CD4-positive, alpha-beta T cell treated with Interleukin-1 beta for 1 hour (primary cell): Measurements from ENCODE around the gene MASP1.
"Not testable (repeated sequence)": the region's sequence is repeated elsewhere in the genome, so short reads cannot be mapped to it uniquely, and the experiment has no call there.

ENCODE experiments used
- DNase-seq, 2 donors: peaks; one replicate each; pipeline ENCODE4 v3.0.0-alpha.2; 2020 to 2022

MASP1 gene

GRCh38 chr3:187213616-187214015 is 77.9 kb downstream of the MASP1 start:
- DNase-seq, result no peak

DNA sequence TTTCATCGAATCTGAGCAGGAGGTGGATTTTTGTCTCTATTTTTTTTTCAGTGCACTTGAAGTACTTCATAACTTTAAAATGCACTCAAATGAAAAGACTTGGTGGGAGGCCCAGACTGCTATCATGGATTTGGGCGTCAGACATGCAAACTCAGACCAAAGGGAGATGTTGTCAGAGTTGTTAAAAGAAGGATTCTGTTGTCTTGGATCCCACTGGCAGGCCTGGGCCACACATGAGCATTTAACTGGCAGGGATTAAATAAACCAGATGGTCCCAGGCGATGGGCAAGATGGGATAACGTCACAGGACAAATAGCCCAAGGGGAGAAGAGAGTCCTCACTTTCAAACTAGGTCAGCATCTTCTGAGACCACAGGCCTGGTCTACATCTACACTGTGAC is 78.8 kb downstream of the MASP1 start:
- no peak for DNase-seq

DNA sequence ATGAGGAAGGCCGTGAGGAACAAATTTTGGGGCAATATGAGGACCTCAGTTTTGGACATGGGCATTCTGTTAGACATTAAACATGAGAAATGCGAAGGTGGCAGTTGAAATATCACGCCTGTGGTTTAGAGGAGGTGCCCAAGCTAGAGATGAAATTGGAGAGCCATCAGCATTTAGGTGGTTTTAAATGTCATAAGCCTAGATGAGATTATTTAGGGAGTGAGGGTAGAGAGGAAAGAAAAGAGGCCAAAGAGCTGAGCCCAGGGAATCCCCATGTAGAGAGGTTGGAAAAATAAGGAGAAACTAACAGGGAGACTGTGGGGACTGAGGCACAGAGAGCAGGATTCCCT is 79.4 kb downstream of the MASP1 start:
- DNase-seq, result no peak

DNA sequence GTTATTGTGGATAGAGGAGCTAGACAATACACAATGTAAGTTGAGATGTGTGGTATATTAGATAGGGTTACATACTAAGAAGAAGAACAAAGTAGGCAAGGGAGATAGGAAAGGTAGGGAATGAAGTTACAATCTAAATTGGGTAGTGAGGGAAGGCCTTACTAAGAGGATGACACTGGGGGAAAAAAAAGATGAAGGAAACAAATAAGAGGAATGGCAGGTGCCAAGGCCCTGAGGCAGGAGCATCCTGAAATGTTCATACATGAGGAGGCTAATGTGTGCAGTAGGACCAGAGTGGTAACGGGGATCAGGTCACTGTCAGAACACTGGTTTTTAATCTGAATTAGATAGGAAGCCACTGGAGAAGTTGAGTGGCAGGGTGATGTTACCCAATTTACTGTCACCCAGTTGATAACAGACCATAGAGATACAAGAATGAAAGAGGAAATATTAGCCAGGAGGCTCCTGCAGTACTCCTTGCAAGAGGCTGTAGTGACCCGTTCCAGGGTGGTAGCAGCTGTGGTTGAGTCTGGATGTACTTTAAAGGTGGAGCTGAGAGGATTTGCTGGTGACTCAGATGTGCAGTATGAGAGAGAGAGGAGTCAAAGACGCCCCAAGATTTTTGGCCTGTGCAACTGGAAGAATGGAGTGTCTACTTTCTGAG is 79.9 kb downstream of the MASP1 start:
- DNase-seq, result no peak

- no peak for DNase-seq
These were observed 80.8 kb downstream of the MASP1 start for GRCh38 chr3:187210545-187211327.

- DNase-seq, result no peak
These were observed 81.4 kb downstream of the MASP1 start for GRCh38 chr3:187210091-187210490.

DNA sequence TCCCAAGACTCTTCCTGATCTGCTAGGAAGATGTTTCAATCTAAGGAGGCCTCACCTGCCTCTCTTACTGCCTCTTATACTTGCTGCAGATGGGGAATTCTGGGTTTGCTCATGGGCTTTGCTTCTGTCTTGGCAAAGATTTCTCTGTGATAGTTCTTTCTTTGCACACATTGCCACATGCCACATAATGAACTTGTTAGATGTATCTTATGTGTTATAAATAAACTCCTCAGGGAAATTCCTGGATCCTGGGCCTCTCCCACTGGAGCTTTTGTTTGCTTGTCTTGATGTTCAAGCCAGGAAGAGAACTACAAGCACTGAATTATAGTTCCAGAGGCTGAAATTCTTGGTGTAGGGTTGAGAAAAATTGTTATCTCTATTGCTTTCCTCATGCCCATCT is 82.0 kb downstream of the MASP1 start:
- no peak for DNase-seq

DNA sequence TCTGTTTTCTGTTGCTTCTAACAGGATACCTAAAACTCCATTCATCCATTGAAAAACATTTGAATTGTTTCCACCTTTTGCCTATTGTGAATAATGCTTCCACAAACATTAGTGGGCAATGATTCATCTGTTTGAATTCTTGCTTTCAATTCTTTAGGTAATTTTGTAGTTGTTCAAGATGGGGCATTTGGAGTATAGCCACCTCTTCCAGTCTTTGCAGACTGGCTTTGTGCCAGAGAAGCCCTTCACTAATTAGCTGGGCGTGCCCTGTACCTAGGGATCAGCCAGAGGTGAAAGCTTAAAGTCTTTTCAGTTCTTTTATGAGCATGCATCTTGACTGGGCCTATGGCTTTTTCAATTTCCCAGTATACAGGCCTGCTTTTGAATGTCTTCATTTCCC is 83.4 kb downstream of the MASP1 start:
- DNase-seq, result no peak

DNA sequence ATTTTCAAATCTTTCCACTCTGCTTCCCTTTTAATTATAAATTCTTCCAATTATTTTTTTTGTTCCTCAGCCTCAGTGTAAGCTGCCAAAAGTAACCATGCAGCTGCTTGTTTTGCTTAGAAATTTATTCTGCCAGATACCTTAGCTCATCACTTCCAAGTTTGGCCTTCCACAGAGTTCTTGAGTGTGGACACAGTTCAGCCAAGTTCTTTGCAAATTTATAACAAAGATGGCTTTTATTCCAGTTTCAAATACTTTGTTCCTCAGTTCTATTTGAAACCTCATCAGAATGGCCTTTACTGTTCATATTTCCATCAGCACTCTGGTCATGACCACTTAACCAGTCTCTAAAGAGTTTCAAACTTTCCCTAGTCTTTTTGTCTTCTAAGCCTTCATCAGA is 83.9 kb downstream of the MASP1 start:
- no peak for DNase-seq

GRCh38 chr3:187207062-187207461 is 84.5 kb downstream of the MASP1 start:
- no peak for DNase-seq

GRCh38 chr3:187205683-187206082 is 85.9 kb downstream of the MASP1 start:
- DNase-seq, result no peak

- not testable (repeated sequence) for DNase-seq
These were observed 92.0 kb downstream of the MASP1 start for GRCh38 chr3:187199463-187200050.

DNA sequence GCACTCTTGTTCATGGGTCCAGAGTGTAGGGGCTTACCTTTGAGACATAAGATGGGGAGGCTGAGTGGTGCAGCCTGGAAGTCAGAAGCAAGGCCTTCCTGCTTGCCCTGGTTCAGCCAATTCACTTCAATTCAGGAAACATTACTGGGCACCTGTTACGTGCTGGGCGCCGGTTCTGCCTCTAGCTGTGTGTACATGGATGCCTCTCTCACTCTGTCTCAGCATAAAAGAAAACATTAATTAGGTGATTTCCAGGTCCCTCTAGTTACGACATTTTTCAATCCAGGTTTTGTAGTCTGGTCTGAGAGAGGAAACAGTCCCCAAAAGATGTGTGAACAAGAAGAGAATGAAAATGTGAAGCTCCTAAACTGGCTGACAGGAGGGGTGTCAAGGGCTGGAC is 93.0 kb downstream of the MASP1 start:
- DNase-seq, result no peak

DNA sequence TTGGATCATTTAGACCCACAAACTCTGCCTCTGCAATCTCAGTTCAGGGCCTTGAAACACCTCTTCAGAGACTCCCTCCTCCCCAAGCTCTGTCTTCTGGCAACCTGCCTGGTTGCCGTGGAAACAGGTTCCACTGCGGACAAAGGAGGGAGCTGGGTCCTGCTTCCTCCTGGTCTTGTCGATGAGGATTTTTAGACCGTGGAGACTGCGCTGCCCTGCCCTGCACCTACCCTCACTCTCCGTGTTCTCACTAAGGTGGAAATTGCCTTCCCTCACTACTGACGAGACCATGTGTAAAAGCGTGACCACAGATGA is 94.2 kb downstream of the MASP1 start, which contains the start of gene RTP1:
Gene RTP1 (plus strand): TSS at position 152 of the 315 bp plus-strand sequence. CDS start 30 bp downstream, at position 182.
- no peak for DNase-seq

- no peak for DNase-seq
These were observed 94.8 kb downstream of the MASP1 start for GRCh38 chr3:187196573-187197334.

DNA sequence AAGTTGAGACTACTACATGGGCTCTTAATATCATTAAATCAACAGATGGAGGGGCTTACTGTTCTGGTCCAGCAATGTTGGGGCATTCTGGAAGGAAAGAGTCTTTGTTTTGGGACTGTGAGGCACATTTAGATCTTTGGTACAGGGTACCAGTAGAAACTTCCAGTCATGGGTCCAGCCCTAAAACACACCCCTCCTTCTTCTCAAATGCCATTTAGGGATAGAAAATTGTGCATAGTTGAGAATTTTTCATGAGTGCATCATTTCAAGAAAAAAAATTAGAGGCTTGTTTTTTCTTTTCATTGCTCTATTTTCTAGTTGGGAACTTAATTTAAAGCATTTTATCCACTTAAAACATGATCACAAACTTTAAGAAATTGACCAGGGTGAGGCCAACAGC is 98.4 kb downstream of the MASP1 start:
- DNase-seq, result no peak

DNA sequence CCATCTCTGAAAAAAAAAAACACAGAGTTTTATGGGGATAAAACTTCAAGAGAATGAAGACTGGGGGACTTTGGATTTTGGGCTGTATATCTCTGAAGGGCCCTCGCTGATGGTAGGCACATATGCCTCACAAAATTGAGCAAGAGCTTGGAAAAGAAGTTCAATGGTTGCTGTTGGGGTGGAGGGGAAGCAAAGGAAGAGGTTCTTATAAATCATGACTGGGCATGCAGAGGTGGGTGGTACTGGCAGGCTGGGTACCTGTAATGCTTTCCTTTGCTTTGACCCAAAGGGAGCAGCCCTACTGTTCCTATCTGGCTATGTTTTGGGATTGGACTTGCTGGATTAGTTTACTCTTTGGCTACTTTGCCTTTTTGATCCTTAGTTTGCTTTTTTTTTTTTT is 100.3 kb downstream of the MASP1 start:
- DNase-seq, result no peak

DNA sequence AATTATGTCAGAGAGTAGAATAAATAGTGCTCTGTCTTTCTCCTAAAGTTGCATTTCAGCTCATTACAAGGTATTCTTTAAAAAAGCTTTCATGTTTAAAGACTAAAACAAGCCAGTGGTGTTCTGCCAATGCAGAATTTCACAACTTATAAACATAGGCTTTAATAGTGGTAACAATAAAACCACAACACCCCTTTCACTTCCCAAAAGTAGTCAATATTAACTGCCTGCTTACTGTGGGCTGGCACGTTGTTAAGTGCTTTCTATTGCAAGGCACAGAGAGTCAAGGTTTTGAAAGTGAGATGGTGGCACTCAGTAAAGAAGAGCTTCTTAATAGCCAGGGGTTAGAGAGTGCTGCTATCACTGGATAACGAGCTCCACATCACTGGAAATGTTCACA is 102.6 kb downstream of the MASP1 start:
- DNase-seq, result no peak

- no peak for DNase-seq
These were observed 104.6 kb downstream of the MASP1 start for GRCh38 chr3:187186801-187187421.

DNA sequence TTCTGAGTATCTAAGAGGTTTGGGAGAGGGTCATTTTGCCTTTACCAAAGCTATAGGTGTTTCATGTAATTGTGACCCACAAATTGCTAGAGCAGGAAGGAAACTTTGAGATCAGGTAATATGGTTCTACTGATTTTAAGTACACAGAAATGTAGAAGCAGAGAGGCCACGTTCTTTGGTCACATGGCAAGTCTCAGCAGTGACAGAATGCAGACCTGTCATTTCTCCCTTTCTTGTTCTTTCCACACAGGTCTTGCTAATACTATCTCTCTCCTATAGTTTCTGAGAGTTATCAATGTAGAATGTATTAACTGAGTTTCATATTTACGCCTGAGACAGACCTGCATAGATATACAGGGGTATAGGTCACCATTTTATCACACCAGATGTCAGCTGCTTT is 105.2 kb downstream of the MASP1 start:
- DNase-seq, result no peak

- DNase-seq, result no peak
These were observed 105.8 kb downstream of the MASP1 start for GRCh38 chr3:187185759-187186158.
